BJ (cell line): Measurements from ENCODE around the gene TBC1D17. TPM values are rescaled to one million over a fixed set of nuclear protein-coding genes. Genes with fewer than 3 reads are reported as not detected.

Experiments
- CTCF ChIA-PET: fragments of 350-600 bp; formaldehyde crosslinking; extraction: SDS; loops from one replicate; lab custom pipeline; 2021; ENCODE audit warnings: antibody characterized with exemption, inconsistent platforms; lab: Yijun Ruan, JAX
- POLR2A ChIA-PET: fragments of 300-600 bp; sonication (Branson Sonifier 250); formaldehyde crosslinking; extraction: SDS; loops from one replicate; lab custom pipeline; 2021; ENCODE audit warnings: antibody characterized with exemption; lab: Charles Lee
- DNase-seq: peaks from one replicate; pipeline ENCODE4 v3.0.0-alpha.2; 2011; ENCODE audit warnings: low read depth
- H3K27me3 ChIP-seq: 2 replicates; pipeline ENCODE4 v1.6.0; 2011; ENCODE audit warnings: low read length; ENCODE audit not compliant: control insufficient read depth, insufficient read depth
- H3K36me3 ChIP-seq: 2 replicates; pipeline ENCODE4 v1.5.1; 2011; ENCODE audit warnings: low read length; ENCODE audit not compliant: control insufficient read depth, insufficient read depth
- H3K4me3 ChIP-seq: 2 replicates; pipeline ENCODE4 v1.5.1; 2011; ENCODE audit warnings: low read depth, mild to moderate bottlenecking, control low read depth, low read length
- CTCF ChIP-seq: IDR thresholded peaks from 2 replicates; pipeline ENCODE4 v1.5.1; 2011; ENCODE audit warnings: low read depth, mild to moderate bottlenecking, control low read depth, inconsistent platforms, low read length, moderate library complexity; ENCODE audit not compliant: insufficient read depth
- polyA plus RNA-seq: library from polyadenylated mRNA; depleted of rRNA; stranded (reverse); fragments of >200 nt; gene quantifications from 2 replicates; pipeline ENCODE4 v1.2.3, GENCODE V29; 2011

Gene TBC1D17
- polyA plus RNA-seq, 1 experiment, result 26.7 TPM

DNA sequence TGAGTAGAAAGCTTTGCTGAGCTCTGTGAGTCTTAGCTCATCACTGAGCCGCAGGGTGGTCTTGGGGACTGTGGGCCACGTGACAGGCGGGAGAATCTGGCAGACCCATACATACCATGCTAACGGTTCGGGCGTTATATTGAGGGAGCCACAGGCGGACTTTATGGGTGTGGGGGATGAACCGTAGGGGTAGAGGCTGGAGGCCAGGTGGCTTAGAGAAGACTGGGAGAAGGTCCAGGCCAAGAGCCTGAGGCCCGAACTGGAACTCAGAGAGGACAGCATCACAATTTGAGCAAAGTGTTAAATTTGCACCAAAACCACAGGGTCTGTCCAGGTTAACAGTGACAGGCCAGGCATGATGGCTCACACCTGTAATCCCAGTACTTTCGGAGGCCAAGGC, 36.2 kb downstream of the TBC1D17 start:
- H3K36me3 ChIP-seq, result peaks cover 21% of the 10 kb centered on the region

GRCh38 chr19:49915271-49915670, 37.8 kb downstream of the TBC1D17 start:
- ChIA-PET POLR2A (no interaction called here), CTCF (interaction anchor here (1.5 kb wide), 1 partner anchor 10 kb away, joined by 4 read pairs; no protein-coding TSS in a partner anchor)
- no peaks in the 10 kb centered on the region for H3K27me3 ChIP-seq
- 0 out of 2 replicates have a peak, but pooled peaks have one; percentile 4 for TF ChIP-seq CTCF
- no peak overlapping the region for H3K4me3 ChIP-seq
- DNase-seq, result no peak
- H3K36me3 ChIP-seq, result peaks cover 15% of the 10 kb centered on the region

More for the DNA sequence above, 36.2 kb downstream of the TBC1D17 start:
- no peaks in the 10 kb centered on the region for H3K27me3 ChIP-seq
- no peak for DNase-seq
- CTCF ChIA-PET, result interaction anchor here (1.5 kb wide), 1 partner anchor 9 kb away, joined by 4 read pairs; no protein-coding TSS in a partner anchor
- POLR2A ChIA-PET, result no interaction called here
- no peak overlapping the region for H3K4me3 ChIP-seq
- no peak for TF ChIP-seq CTCF

GRCh38 chr19:49916839-49917733, 39.6 kb downstream of the TBC1D17 start:
- Histone ChIP-seq H3K36me3 (peaks cover 16% of the 10 kb centered on the region), H3K4me3 (no peak overlapping the region), H3K27me3 (no peaks in the 10 kb centered on the region)
- POLR2A ChIA-PET, result no interaction called here
- DNase-seq, result no peak
- no peak for TF ChIP-seq CTCF
- CTCF ChIA-PET, result no interaction called here

DNA sequence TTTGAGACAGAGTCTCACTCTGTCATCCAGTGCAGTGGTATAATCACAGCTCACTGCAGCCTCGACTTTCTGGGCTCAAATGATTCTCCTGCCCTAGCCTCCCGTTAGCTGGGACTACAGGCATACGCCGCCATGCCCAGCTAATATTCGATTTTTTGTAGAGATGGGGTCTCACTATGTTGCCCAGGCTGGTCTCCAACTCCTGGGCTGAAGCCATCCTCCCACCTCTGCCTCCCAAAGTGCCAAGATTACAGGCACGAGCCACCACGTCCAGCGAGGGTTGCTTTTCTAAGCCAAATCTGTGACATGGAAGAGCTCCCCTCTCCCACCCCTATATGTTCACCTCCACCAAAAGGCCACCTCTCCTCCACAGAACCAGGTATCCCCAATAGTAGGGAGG, 40.6 kb downstream of the TBC1D17 start:
- CTCF ChIA-PET, result no interaction called here
- no peak overlapping the region for H3K4me3 ChIP-seq
- H3K36me3 ChIP-seq, result peaks cover 14% of the 10 kb centered on the region
- no peaks in the 10 kb centered on the region for H3K27me3 ChIP-seq
- no peak for TF ChIP-seq CTCF
- DNase-seq, result no peak
- POLR2A ChIA-PET, result no interaction called here

DNA sequence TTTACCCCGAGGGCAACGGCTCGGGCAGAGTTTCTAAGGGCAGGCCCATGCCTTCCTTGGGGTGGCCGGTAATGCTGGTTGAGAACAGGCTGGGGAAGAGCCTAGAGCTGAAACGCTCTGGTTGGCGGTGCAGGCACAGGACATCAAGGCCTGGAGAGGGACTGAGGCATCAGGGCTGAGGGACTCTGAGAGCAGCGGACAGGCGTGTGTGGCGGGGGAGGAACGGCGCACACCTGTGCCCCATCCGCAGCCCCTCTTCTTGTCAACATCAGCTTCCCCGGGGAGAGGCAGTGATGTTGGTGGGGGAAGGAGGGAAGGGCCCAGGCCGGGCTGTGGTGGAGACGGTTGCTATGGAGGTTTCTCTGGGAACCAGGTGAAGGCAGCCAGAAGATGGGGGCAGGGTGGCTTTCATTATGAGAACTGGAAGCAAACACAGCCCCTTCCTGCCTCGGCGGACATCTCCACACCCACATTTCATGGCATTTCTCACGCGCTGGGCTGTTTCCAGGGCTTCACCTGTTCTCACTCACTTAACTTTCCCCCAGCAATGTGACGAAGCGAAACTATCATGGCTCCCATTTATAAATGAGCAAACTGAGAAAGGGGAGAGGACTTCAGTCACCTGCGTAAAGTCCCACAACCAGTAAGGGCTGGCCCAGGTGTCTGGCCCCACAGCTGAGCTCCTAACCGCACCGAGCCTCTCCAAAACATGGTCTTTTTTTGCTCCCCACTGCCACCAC, 43.3 kb downstream of the TBC1D17 start:
- DNase-seq, result no peak
- CTCF ChIA-PET, result no interaction called here
- Histone ChIP-seq H3K4me3 (no peak overlapping the region), H3K27me3 (no peaks in the 10 kb centered on the region), H3K36me3 (peaks cover 18% of the 10 kb centered on the region)
- no peak for TF ChIP-seq CTCF
- POLR2A ChIA-PET, result no interaction called here
